Activated T-helper 2 cell treated with anti-CD3 and anti-CD28 coated beads, Interferon-gamma antibody, Interleukin-2, Interleukin-4, amounts not matched to agents 10 μg/mL and 5 μg/mL and 100 μg/mL, durations not matched to agents 14 hours and 24 hours and 36 hours (primary cell): Measurements from ENCODE around the gene MRNIP. TPM values are rescaled to one million over a fixed set of nuclear protein-coding genes. Genes with fewer than 3 reads are reported as not detected.

Experiments used
- DNase-seq: peaks from one replicate; pipeline ENCODE4 v3.0.0; 2021; ENCODE audit warnings: low spot score
- H3K27ac Mint-ChIP-seq: one replicate; pipeline ENCODE4 v1.8.0; 2021; ENCODE audit warnings: mixed read lengths
- H3K27me3 Mint-ChIP-seq: one replicate; pipeline ENCODE4 v1.8.0; 2021; ENCODE audit warnings: low read depth, mixed read lengths
- H3K36me3 Mint-ChIP-seq: one replicate; pipeline ENCODE4 v1.8.0; 2021; ENCODE audit warnings: low read depth, mixed read lengths
- H3K4me1 Mint-ChIP-seq: one replicate; pipeline ENCODE4 v1.8.0; 2021; ENCODE audit warnings: low read depth, mixed read lengths
- H3K4me3 Mint-ChIP-seq: one replicate; pipeline ENCODE4 v1.8.0; 2021; ENCODE audit warnings: low read depth, mild to moderate bottlenecking, moderate library complexity, mixed read lengths
- H3K9me3 Mint-ChIP-seq: one replicate; pipeline ENCODE4 v1.8.0; 2021; ENCODE audit warnings: mixed read lengths
- intact Hi-C: fragments of 100-400 bp; cut with micrococcal nuclease; formaldehyde crosslinking; loops from one replicate; pipeline ENCODE4 v1.15.1; 2023
- total RNA-seq: library from RNA; stranded (reverse); gene quantifications from 2 replicates; pipeline ENCODE4 v1.2.3, GENCODE V29; 2022

The MRNIP gene
- total RNA-seq, 1 donor from 2014 or later, result 30.1 TPM

DNA sequence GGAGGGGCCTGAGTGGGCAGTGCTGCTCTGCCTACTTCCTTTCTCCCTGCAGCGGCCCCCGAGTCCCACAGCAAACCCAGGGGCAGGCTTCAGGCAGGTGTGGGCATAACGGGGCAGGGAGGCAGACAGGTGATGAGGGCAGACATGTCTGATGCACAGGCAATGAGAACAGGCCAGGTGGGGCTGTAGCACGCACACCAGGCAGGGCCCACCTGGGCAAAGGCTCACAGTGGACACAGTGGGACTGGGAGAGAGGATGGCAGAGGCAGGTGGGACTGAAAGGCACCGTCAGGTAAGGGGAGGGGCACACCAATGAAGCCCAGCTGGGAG lies 59.0 kb downstream of the MRNIP start:
- H3K27ac Mint-ChIP-seq, result no peak overlapping the region
- H3K4me3 Mint-ChIP-seq, result no peak overlapping the region
- no peaks in the 10 kb centered on the region for H3K27me3 Mint-ChIP-seq
- H3K9me3 Mint-ChIP-seq, result no peaks in the 10 kb centered on the region
- peaks cover 29% of the 10 kb centered on the region for H3K4me1 Mint-ChIP-seq
- no peak for DNase-seq
- H3K36me3 Mint-ChIP-seq, result peaks cover 35% of the 10 kb centered on the region
- intact Hi-C loops, result no loop called here

DNA sequence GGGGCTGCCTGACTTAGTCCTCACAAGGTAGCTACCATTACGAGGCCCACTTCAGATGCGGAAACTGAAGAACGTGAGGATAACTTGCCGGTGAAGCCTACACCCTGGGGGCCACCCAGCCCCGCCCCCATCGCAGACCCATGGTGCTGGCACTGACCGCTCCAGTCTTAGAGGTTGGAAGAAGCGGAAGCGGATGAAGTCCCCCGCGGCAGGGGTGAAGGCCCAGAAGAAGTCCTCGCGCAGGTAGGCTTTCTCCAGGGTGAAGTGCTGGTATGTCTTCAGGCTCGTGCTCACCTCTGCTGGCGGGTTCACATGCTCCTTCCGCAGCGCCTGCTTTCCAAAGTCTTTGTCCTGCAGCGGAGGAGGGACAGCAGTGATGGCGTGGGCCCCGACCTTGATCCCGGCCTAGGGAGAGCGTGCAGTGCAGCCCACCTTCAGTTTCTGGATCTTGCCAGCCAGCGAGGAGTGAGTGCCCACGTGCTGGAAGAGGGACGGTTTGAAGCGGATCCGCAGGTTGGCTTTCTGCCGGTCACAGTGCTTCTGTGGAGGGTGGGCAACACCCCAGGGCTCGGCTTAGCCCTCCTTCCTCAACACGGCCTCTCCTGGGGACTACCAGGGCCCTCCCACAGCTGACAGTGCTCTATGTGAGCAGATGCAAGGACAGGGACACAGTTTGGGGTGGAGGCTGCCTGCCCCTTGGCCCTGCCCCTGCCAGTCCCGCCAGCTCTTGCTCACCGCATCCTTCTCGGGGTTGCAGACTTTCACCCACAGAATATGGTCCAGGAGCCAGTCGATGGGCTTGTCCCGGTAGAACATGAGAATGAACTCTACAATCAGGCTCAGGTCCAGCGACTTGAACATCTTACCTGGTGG lies 59.6 kb downstream of the MRNIP start:
- H3K27ac Mint-ChIP-seq, result no peak overlapping the region
- H3K4me3 Mint-ChIP-seq, result no peak overlapping the region
- H3K27me3 Mint-ChIP-seq, result no peaks in the 10 kb centered on the region
- intact Hi-C loops, result no loop called here
- no peak for DNase-seq
- peaks cover 25% of the 10 kb centered on the region for H3K4me1 Mint-ChIP-seq
- H3K9me3 Mint-ChIP-seq, result no peaks in the 10 kb centered on the region
- H3K36me3 Mint-ChIP-seq, result peaks cover 32% of the 10 kb centered on the region

DNA sequence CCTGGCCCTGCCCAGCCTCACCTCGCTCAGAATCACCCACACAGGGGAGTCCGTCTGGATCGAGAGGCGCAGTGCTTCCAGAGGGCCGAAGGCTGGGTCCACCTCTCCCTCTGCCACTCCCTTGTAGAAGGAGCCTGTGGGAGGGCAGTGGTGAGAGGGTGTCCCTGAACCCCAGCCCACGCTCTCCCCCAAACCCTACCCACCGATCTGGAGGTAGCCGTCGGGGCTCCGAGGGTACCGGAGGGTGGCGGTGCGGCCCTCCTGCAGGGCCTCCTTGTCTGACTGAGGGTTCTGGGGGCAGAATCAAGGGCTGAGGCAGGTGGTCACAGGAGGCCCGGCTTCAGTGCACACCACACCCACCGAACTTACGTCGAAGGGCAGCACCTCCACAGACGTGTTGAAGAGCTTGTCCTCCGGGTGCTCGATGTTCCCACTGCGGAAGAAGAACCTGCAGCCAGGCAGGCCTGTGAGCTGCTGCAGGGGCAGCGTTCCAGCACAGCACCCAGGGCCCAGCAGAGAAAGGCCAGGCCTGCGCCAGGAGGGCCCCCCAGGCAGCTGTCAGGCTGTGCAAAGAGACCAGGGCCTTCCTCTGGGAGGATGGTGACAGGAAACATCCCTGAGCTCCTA lies 60.4 kb downstream of the MRNIP start:
- H3K4me1 Mint-ChIP-seq, result peaks cover 19% of the 10 kb centered on the region
- H3K36me3 Mint-ChIP-seq, result peaks cover 31% of the 10 kb centered on the region
- no peak overlapping the region for H3K4me3 Mint-ChIP-seq
- intact Hi-C loops, result no loop called here
- DNase-seq, result no peak
- H3K27ac Mint-ChIP-seq, result no peak overlapping the region
- H3K27me3 Mint-ChIP-seq, result no peaks in the 10 kb centered on the region
- no peaks in the 10 kb centered on the region for H3K9me3 Mint-ChIP-seq

DNA sequence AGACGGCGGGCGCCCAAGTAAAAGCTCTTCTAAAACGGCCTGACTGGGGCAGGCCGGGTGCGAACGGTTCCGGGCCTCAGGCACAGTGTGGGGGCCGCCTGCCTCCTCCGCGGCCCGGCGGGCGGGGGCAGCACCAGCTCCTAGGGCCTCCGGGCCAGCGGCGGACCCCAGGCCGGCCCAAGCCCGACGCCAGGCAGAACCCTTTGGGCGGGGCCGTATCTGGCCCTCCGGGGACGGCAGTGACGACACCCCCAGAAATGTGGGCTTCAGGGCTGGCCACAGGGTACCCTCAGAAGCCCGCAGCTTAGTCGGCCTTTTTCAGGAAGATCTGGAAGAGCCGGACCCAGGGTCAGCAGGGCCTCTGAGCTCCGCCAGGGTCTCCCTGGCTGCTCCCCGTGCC lies 60.9 kb downstream of the MRNIP start:
- DNase-seq, result no peak
- intact Hi-C loops, result no loop called here

DNA sequence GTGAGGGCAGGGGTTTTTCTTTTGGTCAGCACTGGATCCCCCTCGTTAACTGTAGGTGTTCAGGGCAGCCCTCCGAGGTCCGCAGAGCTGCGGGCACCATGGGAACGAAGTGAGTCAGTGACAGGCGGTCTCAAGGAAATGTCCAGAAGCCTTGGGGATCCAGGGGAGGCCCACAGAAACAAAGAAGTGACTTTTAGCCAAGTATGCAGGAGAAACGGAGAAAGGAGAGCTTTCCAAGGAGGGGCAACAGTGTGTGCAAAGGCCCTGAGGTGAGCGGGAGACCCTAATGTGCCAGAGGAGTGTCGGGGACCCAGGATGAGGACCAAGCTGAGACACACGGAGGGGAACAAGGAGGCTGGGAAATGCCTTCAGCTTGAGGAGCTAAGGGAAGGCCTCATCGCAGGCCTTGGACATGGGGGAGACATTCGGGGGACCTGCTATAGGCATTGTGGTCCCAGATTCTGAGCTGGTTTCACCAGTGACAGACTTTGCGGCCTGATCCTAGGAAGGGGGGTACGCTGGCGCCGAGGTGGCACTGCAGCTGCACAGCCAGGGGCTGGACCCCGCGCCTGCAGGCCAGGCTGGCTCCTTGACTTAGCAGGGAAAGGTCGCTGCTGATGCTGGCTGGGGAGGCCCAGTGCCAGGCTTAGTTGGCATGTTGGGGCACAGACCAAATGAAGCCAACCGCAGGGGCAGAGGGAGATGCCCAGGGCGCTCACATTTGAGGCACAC lies 61.6 kb downstream of the MRNIP start:
- intact Hi-C loops, result loop anchor here (1.0 kb wide), 2 partner anchors 8 to 65 kb away; partner anchors contain the start of gene MAML1
- Mint-ChIP-seq H3K27ac (no peak overlapping the region), H3K9me3 (no peaks in the 10 kb centered on the region), H3K4me1 (peaks cover 12% of the 10 kb centered on the region), H3K4me3 (peak overlapping the region; percentile 71), H3K36me3 (peaks cover 26% of the 10 kb centered on the region), H3K27me3 (no peaks in the 10 kb centered on the region)
- no peak for DNase-seq

More for the DNA sequence above, 60.9 kb downstream of the MRNIP start:
- peaks cover 29% of the 10 kb centered on the region for H3K36me3 Mint-ChIP-seq
- no peak overlapping the region for H3K27ac Mint-ChIP-seq
- peaks cover 17% of the 10 kb centered on the region for H3K4me1 Mint-ChIP-seq
- H3K27me3 Mint-ChIP-seq, result no peaks in the 10 kb centered on the region
- no peak overlapping the region for H3K4me3 Mint-ChIP-seq
- H3K9me3 Mint-ChIP-seq, result no peaks in the 10 kb centered on the region

DNA sequence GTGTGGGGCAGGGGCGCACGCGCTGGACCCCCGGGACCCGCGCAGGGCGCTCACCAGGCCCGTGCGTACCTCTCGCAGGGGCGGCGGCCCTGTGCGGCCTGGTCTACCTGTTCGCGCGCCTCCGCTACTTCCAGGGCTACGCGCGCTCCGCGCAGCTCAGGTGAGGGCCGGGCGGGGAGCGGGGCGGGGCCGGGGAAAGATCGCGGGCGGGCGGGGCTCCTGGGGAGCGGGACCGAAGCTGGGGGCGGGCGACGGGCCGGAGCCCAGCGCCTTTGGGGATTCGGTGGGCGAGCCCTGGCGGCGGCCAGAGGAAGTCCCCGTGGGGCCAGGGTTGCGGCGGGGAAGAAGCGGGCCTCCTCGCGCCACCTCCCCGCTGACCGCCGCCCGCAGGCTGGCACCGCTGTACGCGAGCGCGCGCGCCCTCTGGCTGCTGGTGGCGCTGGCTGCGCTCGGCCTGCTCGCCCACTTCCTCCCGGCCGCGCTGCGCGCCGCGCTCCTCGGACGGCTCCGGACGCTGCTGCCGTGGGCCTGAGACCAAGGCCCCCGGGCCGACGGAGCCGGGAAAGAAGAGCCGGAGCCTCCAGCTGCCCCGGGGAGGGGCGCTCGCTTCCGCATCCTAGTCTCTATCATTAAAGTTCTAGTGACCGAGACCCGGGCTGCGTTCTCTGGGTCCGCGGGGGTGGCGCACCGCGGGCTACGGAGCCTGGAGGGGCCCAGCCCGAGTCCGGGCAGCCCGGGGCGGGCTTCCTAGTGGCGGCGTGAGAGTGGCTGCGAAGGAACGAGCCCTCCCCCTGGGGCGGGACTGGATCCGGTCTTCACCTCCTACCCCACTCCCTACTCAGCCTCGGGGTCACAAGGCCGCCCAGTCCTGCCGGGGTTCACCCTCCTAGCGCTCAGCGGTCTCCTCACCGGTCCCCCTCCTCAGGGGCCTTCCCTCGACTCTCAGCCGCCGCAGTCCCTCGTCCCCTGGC lies 62.5 kb downstream of the MRNIP start:
- intact Hi-C loops, result loop anchor here (1.0 kb wide), 2 partner anchors 9 to 64 kb away; partner anchors contain the start of gene MAML1
- peaks cover 23% of the 10 kb centered on the region for H3K36me3 Mint-ChIP-seq
- H3K27ac Mint-ChIP-seq, result no peak overlapping the region
- DNase-seq, result peak; percentile 63
- H3K4me1 Mint-ChIP-seq, result peaks cover 9% of the 10 kb centered on the region
- H3K4me3 Mint-ChIP-seq, result peak overlapping the region; percentile 71
- H3K27me3 Mint-ChIP-seq, result no peaks in the 10 kb centered on the region
- no peaks in the 10 kb centered on the region for H3K9me3 Mint-ChIP-seq

DNA sequence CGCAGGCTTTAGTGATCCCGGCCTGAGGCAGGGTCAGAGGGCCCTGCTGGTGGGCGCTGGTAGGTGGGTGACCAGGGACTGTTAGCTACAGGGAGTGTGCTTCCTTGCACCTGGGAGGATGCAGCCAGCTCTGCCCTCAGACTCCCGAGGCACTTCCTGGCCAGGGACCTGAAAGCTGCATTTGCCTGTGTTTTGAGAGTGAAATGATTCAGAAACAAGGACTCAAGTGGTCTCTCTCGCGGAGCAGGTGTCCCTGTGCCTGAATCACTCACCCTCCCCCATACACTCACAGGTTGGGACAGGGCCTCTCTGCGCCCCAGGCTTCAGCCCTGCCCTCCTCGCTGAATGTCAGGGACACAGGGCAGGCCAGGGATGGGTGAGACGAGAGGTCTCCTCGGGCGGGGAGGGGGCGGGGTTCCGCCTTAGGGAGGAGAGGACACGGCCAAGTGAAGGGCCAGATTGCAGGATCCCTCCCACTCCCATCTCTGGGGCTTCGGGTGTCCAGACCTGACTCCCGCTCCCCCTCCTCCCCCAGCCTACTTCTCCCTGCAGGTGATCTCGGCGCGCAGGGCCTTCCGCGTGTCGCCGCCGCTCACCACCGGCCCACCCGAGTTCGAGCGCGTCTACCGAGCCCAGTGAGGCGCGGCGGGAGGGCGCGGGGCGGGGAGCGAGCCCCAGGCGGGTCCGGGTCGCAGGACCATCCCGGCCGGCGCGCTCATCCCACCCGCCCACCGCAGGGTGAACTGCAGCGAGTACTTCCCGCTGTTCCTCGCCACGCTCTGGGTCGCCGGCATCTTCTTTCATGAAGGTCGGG lies 63.4 kb downstream of the MRNIP start:
- H3K36me3 Mint-ChIP-seq, result peaks cover 23% of the 10 kb centered on the region
- intact Hi-C loops, result no loop called here

DNA sequence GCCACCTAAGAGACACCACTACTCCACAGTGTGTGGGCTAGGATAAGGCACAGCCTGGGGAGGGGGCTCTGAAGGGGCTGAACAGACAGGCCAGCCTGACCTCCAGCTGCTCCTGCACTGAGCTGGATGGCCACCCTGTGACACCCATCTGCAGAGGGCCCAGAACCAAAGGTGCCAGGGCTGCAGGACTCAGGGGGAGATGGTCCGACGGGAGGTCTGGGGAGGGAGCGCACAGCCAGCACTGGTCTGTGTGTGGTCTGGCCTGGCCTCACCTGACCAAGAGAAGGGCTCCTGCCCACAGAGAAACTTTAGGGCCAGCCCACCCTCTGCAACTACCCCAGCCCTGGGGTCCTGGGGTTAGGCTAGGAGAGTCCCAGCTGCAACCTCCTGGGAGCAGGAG lies 64.0 kb downstream of the MRNIP start:
- intact Hi-C loops, result no loop called here
- Mint-ChIP-seq H3K27ac (no peak overlapping the region), H3K27me3 (no peaks in the 10 kb centered on the region), H3K36me3 (peaks cover 16% of the 10 kb centered on the region), H3K4me1 (peaks cover 9% of the 10 kb centered on the region), H3K4me3 (peak overlapping the region; percentile 58), H3K9me3 (no peaks in the 10 kb centered on the region)
- no peak for DNase-seq

More for the DNA sequence above, 63.4 kb downstream of the MRNIP start:
- H3K27ac Mint-ChIP-seq, result no peak overlapping the region
- no peaks in the 10 kb centered on the region for H3K9me3 Mint-ChIP-seq
- peaks cover 9% of the 10 kb centered on the region for H3K4me1 Mint-ChIP-seq
- peak overlapping the region; percentile 58 for H3K4me3 Mint-ChIP-seq
- no peaks in the 10 kb centered on the region for H3K27me3 Mint-ChIP-seq
- no peak for DNase-seq

DNA sequence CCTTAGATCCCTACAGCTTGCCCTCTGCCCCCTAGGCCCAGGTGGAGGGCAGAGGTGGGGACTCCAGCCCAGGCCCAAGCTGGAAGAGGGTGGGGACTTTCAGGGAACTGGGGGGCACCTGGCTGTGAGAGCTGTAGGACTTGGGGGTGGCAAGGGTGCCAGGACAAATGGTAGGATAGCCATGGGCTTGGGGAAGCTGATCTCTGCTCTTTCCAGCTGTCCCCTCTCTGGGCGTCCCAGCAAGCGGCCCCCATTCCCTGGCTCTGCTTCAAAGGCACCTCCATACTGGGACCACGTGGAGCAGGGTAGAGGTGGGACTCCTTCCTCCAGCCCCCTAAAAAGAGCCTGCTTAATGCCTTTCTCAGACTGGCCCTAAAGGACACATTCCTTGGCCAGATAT lies 64.4 kb downstream of the MRNIP start:
- H3K9me3 Mint-ChIP-seq, result no peaks in the 10 kb centered on the region
- H3K4me3 Mint-ChIP-seq, result peak overlapping the region; percentile 58
- H3K27me3 Mint-ChIP-seq, result no peaks in the 10 kb centered on the region
- H3K36me3 Mint-ChIP-seq, result peaks cover 12% of the 10 kb centered on the region
- H3K27ac Mint-ChIP-seq, result no peak overlapping the region
- peaks cover 9% of the 10 kb centered on the region for H3K4me1 Mint-ChIP-seq
- DNase-seq, result no peak
- intact Hi-C loops, result no loop called here

DNA sequence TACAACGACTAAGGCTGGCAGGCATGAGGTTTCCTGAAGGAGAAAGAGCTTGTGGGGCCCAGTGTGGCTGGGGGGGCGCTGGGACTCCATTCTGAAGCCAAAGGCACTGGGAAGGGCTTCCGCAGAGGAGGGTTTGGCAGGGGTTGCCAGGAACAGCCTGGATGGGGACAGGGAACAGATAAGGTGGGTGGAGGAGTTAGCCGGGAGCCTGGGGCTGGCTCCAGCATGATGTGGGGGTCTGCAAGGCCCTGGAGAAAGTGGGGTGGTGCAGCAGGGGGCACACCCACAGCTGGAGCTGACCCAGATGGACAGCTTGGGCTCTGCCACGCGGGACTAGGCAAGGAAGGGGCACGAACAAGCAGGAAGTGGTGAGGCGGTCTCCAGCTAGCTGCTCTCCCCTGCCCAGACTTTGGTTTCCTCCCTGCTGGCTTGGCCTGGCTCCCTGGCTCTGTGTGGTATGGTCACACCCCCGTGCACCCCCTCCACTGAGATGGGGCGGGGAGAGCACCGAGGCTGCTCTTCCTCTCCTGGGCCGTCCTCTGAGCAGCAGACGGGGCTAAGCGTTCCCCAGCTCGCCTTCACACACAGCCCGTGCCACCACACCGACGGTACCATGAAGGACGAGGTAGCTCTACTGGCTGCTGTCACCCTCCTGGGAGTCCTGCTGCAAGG lies 65.0 kb downstream of the MRNIP start, which contains the start of gene LTC4S:
Gene LTC4S, plus strand, starts transcription at position 519 of the 672 bp plus-strand sequence. Its CDS starts 95 bp downstream, at position 614.
- no peak for DNase-seq
- Mint-ChIP-seq H3K36me3 (peaks cover 9% of the 10 kb centered on the region), H3K4me1 (peaks cover 9% of the 10 kb centered on the region), H3K9me3 (no peaks in the 10 kb centered on the region), H3K27ac (no peak within 1 kb of the TSS), H3K27me3 (no peaks in the 10 kb centered on the region), H3K4me3 (peak within 1 kb of the TSS; percentile 58)
- intact Hi-C loops, result no loop called here
